ENCODE results near the gene CACNG7. TPM values are rescaled to one million over a fixed set of nuclear protein-coding genes. Genes with fewer than 3 reads are reported as not detected.
A peak's percentile ranks its signal among the peaks of the same experiment; 100 is the strongest.

CACNG7 gene
- total RNA-seq (2013) = not detected
- polyA plus RNA-seq (not detected), polyA minus RNA-seq (not detected in 2 replicates), total RNA-seq (0 to 0.46 (median 0) reads per million in 11 experiments)

- Histone ChIP-seq H3K9ac (ENCODE audit: insufficient read depth, low read length, poor library complexity, severe bottlenecking) (no peak within 1 kb of the TSS), H3K4me3 (replicated peaks in 1 of 3; ENCODE audit: low read depth in 2 of 3, low read length in 3 of 3) (no peak within 1 kb of the TSS), H3K4me1 (ENCODE audit: control insufficient read depth in 1 of 2, insufficient read depth in 2 of 2, low read length in 2 of 2) (peaks cover 14 to 24% of the 10 kb centered on the region in 2 donors), H3K9me3 (replicated peaks in 1 of 2; ENCODE audit: control insufficient read depth in 1 of 2, insufficient read depth in 1 of 2, low read length in 2 of 2) (peaks cover 0 to 16% of the 10 kb centered on the region in 2 donors), H2AFZ (ENCODE audit: insufficient read depth, low read depth, low read length, poor library complexity, severe bottlenecking) (no peak within 1 kb of the TSS), H3K27me3 (ENCODE audit: control insufficient read depth in 2 of 2, insufficient read depth in 2 of 2, low read length in 2 of 2) (peaks cover 32 to 75% of the 10 kb centered on the region in 2 donors), H3K4me2 (replicated peaks; ENCODE audit: extremely low read depth, low read length, poor library complexity, severe bottlenecking) (peak within 1 kb of the TSS; percentile 1), H4K20me1 (ENCODE audit: insufficient read depth, low read length) (no peaks in the 10 kb centered on the region), H3K27ac (ENCODE audit: low read depth in 1 of 2, low read length in 2 of 2) (no peak within 1 kb of the TSS), H3K79me2 (ENCODE audit: insufficient read depth, low read length) (no peaks in the 10 kb centered on the region), H3K36me3 (replicated peaks in 1 of 2; ENCODE audit: control insufficient read depth in 1 of 2, insufficient read depth in 2 of 2, low read length in 2 of 2) (no peaks in the 10 kb centered on the region)
- H3K36me3 Mint-ChIP-seq = peaks cover 14 to 23% of the 10 kb centered on the region in 2 donors
- no peak within 1 kb of the TSS for H3K27ac Mint-ChIP-seq
- DNase-seq = no peak
- H3K4me1 Mint-ChIP-seq = peaks cover 27% of the 10 kb centered on the region
- H3K9me3 Mint-ChIP-seq = peaks cover 0 to 35% (median 22%) of the 10 kb centered on the region in 7 donors
- TF ChIP-seq CTCF (IDR thresholded peaks at IDR 0.05) = no peak
- H3K27me3 Mint-ChIP-seq (ENCODE audit: low read depth in 3 of 3) = peaks cover 75 to 91% (median 84%) of the 10 kb centered on the region in 3 donors
- intact Hi-C loops (cut with micrococcal nuclease) = no loop called here
- peak within 1 kb of the TSS in 1 of 2 donors; percentile 97 for H3K4me3 Mint-ChIP-seq
- WGBS (ENCODE audit: insufficient coverage) = 5% methylated on average over 11 of the region's 28 CpGs
Measured at GRCh38 chr19:53908935-53909415, at the start of gene CACNG7. Gene CACNG7 (plus strand): TSS chr19:53909278. CDS start chr19:53912832, 3,554 bp downstream.

GRCh38 chr19:53864308-53864836 lies 44.7 kb upstream of the CACNG7 start:
- peak overlapping the region in 5 of 7 donors; percentile 96 to 100 (median 97) for H3K27ac Mint-ChIP-seq
- WGBS (ENCODE audit: insufficient coverage) = 93% methylated on average over 5 of the region's 6 CpGs

More at GRCh38 chr19:53864308-53864836, 44.7 kb upstream of the CACNG7 start:
- no peaks in the 10 kb centered on the region for H3K9me3 ChIP-seq (replicated peaks in 1 of 2; ENCODE audit: control insufficient read depth in 1 of 2, insufficient read depth in 1 of 2, low read length in 2 of 2)
- Mint-ChIP-seq H3K4me1 (peaks cover 30% of the 10 kb centered on the region), H3K27me3 (ENCODE audit: low read depth in 3 of 3) (peaks cover 2 to 25% (median 15%) of the 10 kb centered on the region in 3 donors), H3K36me3 (no peaks in the 10 kb centered on the region), H3K9me3 (peaks cover 0 to 10% (median 1%) of the 10 kb centered on the region in 7 donors), H3K4me3 (peak overlapping the region; percentile 4 to 37)
- TF ChIP-seq CTCF (IDR thresholded peaks at IDR 0.05) = no peak
- H3K9ac ChIP-seq (ENCODE audit: insufficient read depth, low read length, poor library complexity, severe bottlenecking) = no peak overlapping the region
- no peak overlapping the region for H3K27ac ChIP-seq (ENCODE audit: low read depth in 1 of 2, low read length in 2 of 2)
- no peak for DNase-seq
- H2AFZ ChIP-seq (ENCODE audit: insufficient read depth, low read depth, low read length, poor library complexity, severe bottlenecking) = no peak overlapping the region
- no peak overlapping the region for H3K4me3 ChIP-seq (replicated peaks in 1 of 3; ENCODE audit: low read depth in 2 of 3, low read length in 3 of 3)
- peaks cover 17% of the 10 kb centered on the region for H3K79me2 ChIP-seq (ENCODE audit: insufficient read depth, low read length)
- H4K20me1 ChIP-seq (ENCODE audit: insufficient read depth, low read length) = peaks cover 13% of the 10 kb centered on the region
- intact Hi-C loops (cut with micrococcal nuclease) = no loop called here
- H3K27me3 ChIP-seq (ENCODE audit: control insufficient read depth in 2 of 2, insufficient read depth in 2 of 2, low read length in 2 of 2) = no peaks in the 10 kb centered on the region
- H3K4me1 ChIP-seq (ENCODE audit: control insufficient read depth in 1 of 2, insufficient read depth in 2 of 2, low read length in 2 of 2) = peaks cover 24 to 28% of the 10 kb centered on the region in 2 donors
- no peaks in the 10 kb centered on the region for H3K36me3 ChIP-seq (replicated peaks in 1 of 2; ENCODE audit: control insufficient read depth in 1 of 2, insufficient read depth in 2 of 2, low read length in 2 of 2)
- H3K4me2 ChIP-seq (replicated peaks; ENCODE audit: extremely low read depth, low read length, poor library complexity, severe bottlenecking) = no peak overlapping the region

Measured in CD14-positive monocyte (primary cell).